Measurements from ENCODE around the gene HCAR3. TPM values are rescaled to one million over a fixed set of nuclear protein-coding genes. Genes with fewer than 3 reads are reported as not detected.

The HCAR3 gene
- 0.15 TPM in 1 of 5 replicates, not detected in the others for total RNA-seq (2022; extraction: Qiagen RNA extraction)

DNA sequence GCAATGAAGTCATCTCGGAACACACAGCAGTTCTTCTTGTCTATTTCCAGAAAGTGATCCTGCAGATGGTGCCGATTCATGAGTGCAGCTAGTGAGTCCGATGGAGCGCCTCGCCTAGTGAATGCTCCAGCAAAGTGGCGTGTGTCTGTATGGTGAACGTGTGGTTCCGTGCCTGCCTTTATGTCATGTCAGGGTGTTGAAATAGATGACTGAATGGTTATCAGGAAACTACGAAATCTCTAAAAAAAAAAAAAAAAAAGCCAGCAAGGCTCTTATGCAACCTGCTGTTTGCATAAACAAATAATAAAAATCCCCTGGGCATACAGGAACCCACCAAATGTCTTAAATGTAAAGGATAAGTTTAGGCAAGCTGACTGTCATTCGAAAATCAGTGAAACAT is at the start of gene HCAR3:
Gene HCAR3, minus strand, starts transcription at position 154 of the 400 bp plus-strand sequence. Its CDS starts 74 bp downstream, at position 80.

DNA sequence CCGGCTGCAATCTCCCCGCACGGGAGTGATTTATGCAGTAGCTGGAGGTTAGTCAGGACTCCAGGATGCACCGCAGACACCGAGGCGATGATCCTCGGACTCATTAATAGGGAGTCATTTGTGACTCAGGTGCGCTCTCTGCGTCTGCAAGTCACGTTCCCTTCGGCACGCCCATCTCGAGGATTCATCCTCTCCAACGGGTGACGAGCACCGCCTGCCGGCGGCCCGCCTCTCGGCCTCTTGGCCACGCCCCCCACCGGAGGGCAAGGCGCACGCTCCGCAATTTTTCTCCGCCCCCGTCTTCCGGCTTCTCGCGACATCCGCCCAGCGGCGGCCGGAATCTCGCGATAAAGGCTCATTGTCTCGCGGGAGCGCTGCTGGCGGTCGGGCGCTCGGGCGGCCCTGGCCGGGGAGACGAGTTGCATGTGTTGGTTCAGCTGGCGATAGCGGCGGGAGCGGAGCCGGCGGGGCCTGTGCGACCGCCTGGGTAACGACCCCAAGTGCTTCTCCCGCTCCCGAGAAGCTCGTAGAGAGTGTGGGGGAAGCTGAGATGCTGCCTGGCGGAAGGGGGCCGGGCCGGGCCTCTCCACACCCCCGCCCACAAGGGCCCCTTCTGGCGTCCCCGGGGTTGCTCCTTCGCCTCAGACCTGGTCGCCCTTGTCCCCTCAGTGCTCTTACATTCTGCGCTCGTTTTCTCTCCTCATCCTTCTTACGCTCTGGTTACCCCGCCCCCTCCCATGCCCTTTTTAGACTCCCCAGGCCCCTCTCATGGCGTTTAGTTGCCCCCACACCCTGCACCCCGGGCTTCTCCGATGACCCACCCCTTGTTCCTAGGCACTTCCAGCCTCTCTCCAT is 36.1 kb upstream of the HCAR3 start, which contains the start of gene DENR:
Gene DENR, plus strand, starts transcription at position 361 of the 855 bp plus-strand sequence. CDS start 878 bp downstream, outside the sequence.

DNA sequence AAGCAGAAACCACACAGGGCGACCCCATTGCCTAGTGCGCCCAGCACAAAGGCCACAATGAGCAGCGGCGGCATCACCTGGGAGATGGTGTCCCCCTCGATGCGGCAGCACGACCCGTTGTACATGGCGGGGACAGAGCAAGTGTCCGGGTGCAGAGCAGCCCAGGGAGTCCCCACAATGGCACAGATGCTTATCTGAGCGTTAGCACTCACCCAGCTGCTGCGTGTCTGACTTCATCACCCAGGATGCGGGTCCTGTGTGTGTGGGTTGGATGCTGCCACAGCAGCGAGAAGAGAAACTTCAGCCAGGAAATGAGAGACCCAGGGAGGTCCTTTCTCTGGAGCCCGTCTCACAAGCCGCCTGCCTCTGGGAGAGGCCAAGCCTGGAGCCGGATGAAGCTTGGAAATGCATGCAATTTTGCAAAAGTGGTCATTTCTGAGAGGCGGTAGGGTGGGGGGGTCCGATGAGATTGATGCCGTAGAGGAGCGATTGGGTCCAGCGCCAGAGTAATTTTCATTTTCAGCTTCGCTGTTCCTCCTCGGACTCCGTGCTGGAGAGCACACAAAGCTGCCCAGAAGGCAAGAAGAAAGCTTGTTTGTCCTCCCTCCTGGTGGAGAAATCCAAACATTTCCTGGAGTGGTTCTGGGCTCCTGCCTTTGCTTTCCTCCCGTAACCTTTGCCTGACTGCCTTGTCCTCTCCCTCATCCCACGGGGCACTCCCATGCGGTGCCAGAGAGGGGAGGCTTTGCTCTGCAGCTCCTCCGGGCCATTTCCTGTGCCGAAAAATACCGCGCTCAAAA is 13.8 kb upstream of the HCAR3 start, which contains the start of gene HCAR1:
Gene HCAR1, minus strand, starts transcription at position 630 of the 800 bp plus-strand sequence. Its CDS starts 505 bp downstream, at position 125.

DNA sequence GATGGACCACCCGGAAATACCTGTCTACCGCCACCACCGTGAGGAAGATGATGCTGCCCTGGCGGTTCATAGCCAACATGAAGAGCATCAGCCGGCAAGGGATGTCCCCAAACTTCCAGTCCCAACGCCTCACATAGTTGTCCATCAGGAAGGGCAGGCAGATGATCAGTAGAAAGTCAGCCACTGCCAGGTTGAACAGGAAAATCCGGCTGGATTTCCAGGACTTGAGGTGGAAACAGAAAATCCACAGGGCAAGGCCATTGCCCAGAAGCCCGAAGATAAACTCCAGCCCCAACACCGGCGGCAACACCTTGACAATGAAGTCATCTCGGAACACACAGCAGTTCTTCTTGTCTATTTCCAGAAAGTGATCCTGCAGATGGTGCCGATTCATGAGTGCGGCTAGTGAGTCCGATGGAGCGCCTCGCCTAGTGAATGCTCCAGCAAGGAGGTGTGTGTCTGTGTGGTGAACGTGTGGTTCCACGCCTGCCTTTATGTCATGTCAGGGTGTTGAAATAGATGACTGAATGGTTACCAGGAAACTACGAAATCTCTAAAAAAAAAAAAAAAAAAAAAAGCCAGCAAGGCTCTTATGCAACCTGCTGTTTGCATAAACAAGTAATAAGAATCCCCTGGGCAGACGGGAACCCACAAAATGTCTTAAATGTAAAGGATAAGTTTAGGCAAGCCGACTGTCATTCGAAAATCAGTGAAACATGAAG is 13.6 kb downstream of the HCAR3 start, which contains the start of gene HCAR2:
Gene HCAR2, minus strand, starts transcription at position 468 of the 722 bp plus-strand sequence. Its CDS starts 74 bp downstream, at position 394.

Other genes with a start within 250 kb of the HCAR3 start
- 22.5 to 23.9 TPM (median 22.9 TPM) in 5 replicates for gene ZCCHC8, start 215.9 kb downstream of the HCAR3 start, total RNA-seq (2022; extraction: Qiagen RNA extraction)
- 46.8 to 79.5 TPM (median 58.3 TPM) in 5 replicates for gene RSRC2, start 189.9 kb downstream of the HCAR3 start, total RNA-seq (2022; extraction: Qiagen RNA extraction)
- 20.4 to 24.6 TPM (median 22.8 TPM) in 5 replicates for gene KNTC1, start 189.6 kb downstream of the HCAR3 start, total RNA-seq (2022; extraction: Qiagen RNA extraction)
- 0.07 to 0.11 TPM (median 0.09 TPM) in 4 of 5 replicates, not detected in the other for gene HCAR2, start 13.5 kb downstream of the HCAR3 start, total RNA-seq (2022; extraction: Qiagen RNA extraction)
- 0.02 to 0.06 TPM (median 0.05 TPM) in 3 of 5 replicates, not detected in the others for gene HCAR1, start 14.0 kb upstream of the HCAR3 start, total RNA-seq (2022; extraction: Qiagen RNA extraction)
- 50.2 to 58.0 TPM (median 54.6 TPM) in 5 replicates for gene DENR, start 36.0 kb upstream of the HCAR3 start, total RNA-seq (2022; extraction: Qiagen RNA extraction)
- gene CCDC62, start 57.8 kb upstream of the HCAR3 start, total RNA-seq (2022; extraction: Qiagen RNA extraction) = 0.06 to 0.07 TPM in 2 of 5 replicates, not detected in the others
- gene HIP1R, start 118.6 kb upstream of the HCAR3 start, total RNA-seq (2022; extraction: Qiagen RNA extraction) = 20.7 to 28.2 TPM (median 26.3 TPM) in 5 replicates
- gene VPS37B, start 179.3 kb upstream of the HCAR3 start, total RNA-seq (2022; extraction: Qiagen RNA extraction) = 26.6 to 31.8 TPM (median 29.3 TPM) in 5 replicates
- 10.2 to 12.8 TPM (median 11.7 TPM) in 5 replicates for gene ABCB9, start 249.7 kb upstream of the HCAR3 start, total RNA-seq (2022; extraction: Qiagen RNA extraction)

Data from A549 treated with Mapracorat at 1 μM for 4 hours (cell line).